Muscle of back (tissue), 11 donors: ENCODE data around the gene SHLD2. TPM values are rescaled to one million over a fixed set of nuclear protein-coding genes. Genes with fewer than 3 reads are reported as not detected.
"Not testable (repeated sequence)": the region's sequence is repeated elsewhere in the genome, so short reads cannot be mapped to it uniquely, and the experiment has no call there.

Experiments used
- DNase-seq, 3 donors: peaks; one replicate each; pipeline versions ENCODE4 v3.0.0 to v3.0.0-alpha.2; 2013
- polyA plus RNA-seq, 10 donors: library from polyadenylated mRNA; unstranded; fragments of 120-200 nt; gene quantifications; one replicate each; pipeline ENCODE4 v1.2.1, GENCODE V29; 2013; ENCODE audit not compliant: insufficient read length in 10 of 10

The SHLD2 gene
- polyA plus RNA-seq, 10 donors, result 18.4 to 28.2 (median 22.9) TPM

- DNase-seq, result peak in 2 of 3 donors; percentile 46 to 54
Measured at GRCh38 chr10:87082219-87082618, 12.8 kb upstream of the SHLD2 start.

GRCh38 chr10:87083576-87084290, 11.3 kb upstream of the SHLD2 start:
- peak; percentile 39 to 62 (median 48) for DNase-seq

- peak in 2 of 3 donors; percentile 36 to 58 for DNase-seq
Measured at GRCh38 chr10:87084291-87084782, 10.7 kb upstream of the SHLD2 start.

- DNase-seq, result no peak
Measured at GRCh38 chr10:87085537-87085936, 9.5 kb upstream of the SHLD2 start.

GRCh38 chr10:87089746-87090145, 5.3 kb upstream of the SHLD2 start:
- DNase-seq, result no peak

- no peak for DNase-seq
Measured at GRCh38 chr10:87090779-87091178, 4.2 kb upstream of the SHLD2 start.

GRCh38 chr10:87092376-87092860, 2.6 kb upstream of the SHLD2 start:
- peak; percentile 28 to 63 (median 47) for DNase-seq

DNA sequence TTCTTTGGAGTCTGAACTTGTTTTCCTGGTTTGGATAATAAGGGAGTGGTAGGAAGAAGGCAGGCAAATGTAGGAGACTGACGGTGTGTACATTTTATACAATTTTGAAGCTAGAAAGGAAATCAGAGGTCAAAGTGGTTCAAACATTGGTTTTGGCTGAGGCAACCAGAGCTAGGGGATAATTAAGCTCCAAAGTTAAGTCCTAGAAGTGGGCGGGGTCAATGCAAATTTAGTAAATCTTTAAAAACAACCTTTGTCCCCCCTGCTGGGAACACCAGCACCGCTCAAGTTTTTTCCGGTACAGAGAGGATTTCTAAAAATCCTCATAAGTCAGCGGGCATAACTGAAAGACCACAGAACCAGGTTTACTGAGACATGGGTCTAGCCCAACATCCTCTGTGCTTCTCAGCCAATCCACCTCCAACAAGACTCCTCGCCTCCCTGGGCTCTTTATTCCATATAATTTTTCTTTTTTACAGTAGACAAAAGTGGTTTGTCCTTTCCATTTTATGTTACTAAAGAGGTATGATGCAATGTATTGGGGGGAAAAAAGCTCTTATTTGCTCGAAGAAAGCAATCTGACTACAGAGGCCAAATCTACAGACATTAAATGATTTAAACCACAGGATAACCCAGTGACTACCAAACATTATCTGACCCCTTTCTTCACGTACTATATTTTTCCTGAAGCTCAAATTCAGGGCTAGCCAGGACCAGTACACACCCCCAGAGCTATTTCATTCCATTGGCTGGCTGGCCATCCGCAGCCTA, 2.0 kb upstream of the SHLD2 start:
- peak; percentile 12 to 60 (median 27) for DNase-seq

DNA sequence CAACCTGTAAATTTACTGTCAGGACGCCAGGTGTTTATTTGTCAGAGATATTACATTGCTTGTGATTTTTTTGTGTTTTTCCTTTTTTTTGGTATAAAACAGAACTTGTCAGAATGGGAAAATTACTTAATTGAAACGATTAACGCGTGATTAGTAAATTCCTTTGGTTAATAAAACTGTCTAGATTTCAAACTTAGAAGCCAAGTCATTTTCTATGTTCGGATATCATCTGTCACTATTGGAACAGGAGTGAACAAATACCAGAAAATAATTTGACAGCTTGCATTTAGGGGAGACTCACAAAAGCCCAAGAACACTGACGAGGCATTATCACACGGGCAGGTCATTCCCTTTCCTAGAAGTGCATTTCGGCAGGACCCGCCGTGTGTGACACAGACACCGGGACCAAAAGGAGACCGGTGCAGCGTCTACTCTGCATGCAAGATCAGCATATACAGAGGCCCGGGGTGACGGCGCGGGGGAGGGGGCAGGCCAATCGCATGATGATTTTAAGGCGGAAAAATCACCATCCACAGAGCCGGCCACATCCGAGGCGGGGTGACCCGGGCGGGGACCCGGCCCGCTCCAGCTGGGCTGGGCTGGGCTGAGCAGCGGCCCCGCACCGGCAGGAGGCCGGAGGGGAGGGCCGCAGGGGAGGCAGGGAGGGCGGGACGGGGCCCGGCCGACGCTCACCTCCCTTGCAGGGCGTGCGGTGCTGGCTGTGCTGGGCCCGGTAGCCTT, 1.2 kb upstream of the SHLD2 start:
- DNase-seq, result peak; percentile 33 to 91 (median 69)

- DNase-seq, result peak; percentile 73 to 95 (median 84)
Measured at GRCh38 chr10:87095236-87095945, 385 bp downstream of the SHLD2 start.

GRCh38 chr10:87101996-87102395, 7.0 kb downstream of the SHLD2 start:
- no peak for DNase-seq

GRCh38 chr10:87104727-87105126, 9.7 kb downstream of the SHLD2 start:
- not testable (repeated sequence) for DNase-seq

- DNase-seq, result no peak
Measured at GRCh38 chr10:87105446-87106124, 10.6 kb downstream of the SHLD2 start.

DNA sequence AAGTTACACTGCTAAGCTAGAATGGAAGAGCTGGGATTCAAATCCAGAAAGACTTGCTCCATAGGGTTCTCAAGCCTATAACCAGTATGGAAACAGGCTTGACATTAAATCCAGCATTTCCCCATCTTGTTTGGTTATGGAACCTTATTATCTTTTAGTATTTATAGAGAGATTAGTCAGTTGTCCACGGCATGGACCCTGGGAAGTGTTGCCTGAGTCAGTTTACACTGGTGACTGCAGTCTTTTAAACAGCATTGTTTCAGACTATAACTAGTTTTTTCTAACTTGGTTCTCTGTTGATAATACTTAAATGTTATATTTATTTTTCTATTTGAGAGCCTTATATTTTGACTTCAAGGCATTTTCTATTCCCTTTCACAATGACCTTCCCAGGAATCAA, 23.1 kb downstream of the SHLD2 start:
- DNase-seq, result not testable (repeated sequence)

DNA sequence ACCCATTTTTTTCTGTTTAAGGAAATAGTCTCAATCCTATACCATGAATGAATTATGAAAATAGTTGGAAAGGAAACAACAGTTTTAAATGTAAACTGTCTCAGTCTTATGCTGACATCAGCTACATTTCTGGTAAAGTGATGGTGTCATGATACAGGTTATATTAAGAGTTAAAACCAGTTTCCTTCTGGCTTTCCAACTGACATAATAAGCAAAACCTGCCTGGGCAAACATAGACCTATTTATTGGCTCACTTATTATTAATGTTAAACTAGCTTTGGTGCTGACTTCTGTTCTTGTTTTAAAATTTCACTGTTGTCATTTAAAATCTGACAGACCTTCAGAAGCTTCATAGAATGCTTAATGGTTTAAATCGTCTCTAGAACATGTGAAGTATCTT, 24.0 kb downstream of the SHLD2 start:
- DNase-seq, result not testable (repeated sequence)

GRCh38 chr10:87123351-87123750, 28.3 kb downstream of the SHLD2 start:
- DNase-seq, result not testable (repeated sequence)

DNA sequence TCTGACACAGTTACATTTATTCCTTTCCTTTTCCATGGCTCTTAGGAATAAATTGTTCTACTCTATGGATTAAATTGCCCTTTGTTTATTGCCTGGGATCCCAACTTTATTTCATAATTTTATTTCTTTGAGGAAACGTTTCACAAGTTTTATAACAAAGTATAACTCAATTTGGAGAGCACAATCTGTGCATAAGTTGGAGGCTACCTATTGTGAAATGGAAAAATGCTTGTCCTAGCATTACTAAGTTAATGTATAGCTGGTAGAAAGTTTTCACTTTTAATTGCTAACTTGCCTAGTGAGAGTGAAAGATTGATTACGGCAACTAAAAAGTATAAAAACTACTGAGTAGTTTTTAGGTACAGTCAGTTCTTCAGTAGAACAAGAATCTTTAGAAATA, 32.0 kb downstream of the SHLD2 start:
- not testable (repeated sequence) for DNase-seq

GRCh38 chr10:87127607-87128156, 32.7 kb downstream of the SHLD2 start:
- not testable (repeated sequence) for DNase-seq

GRCh38 chr10:87132176-87132575, 37.2 kb downstream of the SHLD2 start:
- peak; percentile 1 to 22 (median 19) for DNase-seq

- DNase-seq, result not testable (repeated sequence)
Measured at GRCh38 chr10:87133936-87134335, 38.9 kb downstream of the SHLD2 start.
